NCI-H2029 treated with DMSO at 0.1 percent for 48 hours (cell line): ENCODE data around the gene MPO.

Experiments
- DNase-seq: peaks from one replicate; lab custom pipeline; 2025; lab: John Stamatoyannopoulos, UW

The MPO gene

GRCh38 chr17:58306131-58306951, 25.6 kb upstream of the MPO start:
- no peak for DNase-seq

GRCh38 chr17:58305626-58306025, 24.9 kb upstream of the MPO start:
- DNase-seq: no peak

GRCh38 chr17:58304750-58305486, 24.2 kb upstream of the MPO start:
- no peak for DNase-seq

GRCh38 chr17:58303971-58304749, 23.4 kb upstream of the MPO start:
- no peak for DNase-seq

- no peak for DNase-seq
These were observed 22.3 kb upstream of the MPO start for GRCh38 chr17:58302919-58303585.

- DNase-seq: no peak
These were observed 21.6 kb upstream of the MPO start for GRCh38 chr17:58302171-58302918.

GRCh38 chr17:58301504-58302150, 20.9 kb upstream of the MPO start:
- DNase-seq: no peak

GRCh38 chr17:58300336-58300735, 19.6 kb upstream of the MPO start:
- DNase-seq: no peak

- no peak for DNase-seq
These were observed 13.3 kb upstream of the MPO start for GRCh38 chr17:58294034-58294433.

GRCh38 chr17:58291246-58291645, 10.5 kb upstream of the MPO start:
- DNase-seq: no peak

- DNase-seq: no peak
These were observed 9.1 kb upstream of the MPO start for GRCh38 chr17:58289869-58290268.

- DNase-seq: no peak
These were observed 4.7 kb upstream of the MPO start for GRCh38 chr17:58285422-58285810.

GRCh38 chr17:58284613-58285421, 4.1 kb upstream of the MPO start:
- DNase-seq: no peak

- DNase-seq: no peak
These were observed 3.2 kb upstream of the MPO start for GRCh38 chr17:58283674-58284612.

GRCh38 chr17:58282442-58282841, 1.7 kb upstream of the MPO start:
- DNase-seq: no peak

- no peak for DNase-seq
These were observed 826 bp upstream of the MPO start for GRCh38 chr17:58281511-58282011.

GRCh38 chr17:58279736-58280479, 827 bp downstream of the MPO start:
- DNase-seq: no peak
